ENCODE measurements around the gene ARRB1.
"Not testable (repeated sequence)": the region's sequence is repeated elsewhere in the genome, so short reads cannot be mapped to it uniquely, and the experiment has no call there.

DNA sequence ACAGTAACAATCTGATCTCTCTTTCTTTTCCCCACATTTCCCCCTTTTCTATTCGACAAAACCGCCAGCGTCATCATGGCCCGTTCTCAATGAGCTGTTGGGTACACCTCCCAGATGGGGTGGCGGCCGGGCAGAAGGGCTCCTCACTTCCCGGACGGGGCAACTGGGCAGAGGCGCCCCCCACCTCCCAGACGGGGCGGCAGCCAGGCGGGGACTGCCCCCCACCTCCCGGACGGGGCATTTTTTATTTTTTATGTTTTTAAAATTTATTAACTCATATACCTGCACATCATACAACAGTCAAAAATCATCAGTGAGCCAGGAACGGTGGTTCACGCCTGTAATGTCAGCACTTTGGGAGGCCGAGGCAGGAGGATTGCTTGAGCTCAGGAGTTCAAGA lies 27.3 kb upstream of the ARRB1 start:
- TF ChIP-seq POLR2A (IDR thresholded peaks at IDR 0.05): not testable (repeated sequence)
- TF ChIP-seq, protein P1, sequence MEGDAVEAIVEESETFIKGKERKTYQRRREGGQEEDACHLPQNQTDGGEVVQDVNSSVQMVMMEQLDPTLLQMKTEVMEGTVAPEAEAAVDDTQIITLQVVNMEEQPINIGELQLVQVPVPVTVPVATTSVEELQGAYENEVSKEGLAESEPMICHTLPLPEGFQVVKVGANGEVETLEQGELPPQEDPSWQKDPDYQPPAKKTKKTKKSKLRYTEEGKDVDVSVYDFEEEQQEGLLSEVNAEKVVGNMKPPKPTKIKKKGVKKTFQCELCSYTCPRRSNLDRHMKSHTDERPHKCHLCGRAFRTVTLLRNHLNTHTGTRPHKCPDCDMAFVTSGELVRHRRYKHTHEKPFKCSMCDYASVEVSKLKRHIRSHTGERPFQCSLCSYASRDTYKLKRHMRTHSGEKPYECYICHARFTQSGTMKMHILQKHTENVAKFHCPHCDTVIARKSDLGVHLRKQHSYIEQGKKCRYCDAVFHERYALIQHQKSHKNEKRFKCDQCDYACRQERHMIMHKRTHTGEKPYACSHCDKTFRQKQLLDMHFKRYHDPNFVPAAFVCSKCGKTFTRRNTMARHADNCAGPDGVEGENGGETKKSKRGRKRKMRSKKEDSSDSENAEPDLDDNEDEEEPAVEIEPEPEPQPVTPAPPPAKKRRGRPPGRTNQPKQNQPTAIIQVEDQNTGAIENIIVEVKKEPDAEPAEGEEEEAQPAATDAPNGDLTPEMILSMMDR (IDR thresholded peaks at IDR 0.05): not testable (repeated sequence)
